Osteoblast (primary cell): ENCODE data around the gene TBX10. TPM values are rescaled to one million over a fixed set of nuclear protein-coding genes. Genes with fewer than 3 reads are reported as not detected.
"Not testable (repeated sequence)": the region's sequence is repeated elsewhere in the genome, so short reads cannot be mapped to it uniquely, and the experiment has no call there.

Source experiments
- DNase-seq: peaks from one replicate; pipeline ENCODE4 v3.0.0; 2011; ENCODE audit warnings: low spot score, mixed read lengths; ENCODE audit not compliant: insufficient read length; ENCODE audit errors: missing footprints
- H2AFZ ChIP-seq: 2 replicates; pipeline ENCODE4 v1.6.0; 2011; ENCODE audit warnings: mild to moderate bottlenecking, low read length
- H3K27ac ChIP-seq: 2 replicates; pipeline ENCODE4 v1.5.1; 2011; ENCODE audit warnings: mild to moderate bottlenecking, low read depth, low read length, moderate library complexity
- H3K27me3 ChIP-seq: 2 replicates; pipeline ENCODE4 v1.6.0; 2012; ENCODE audit warnings: mild to moderate bottlenecking, control low read depth, inconsistent platforms, low read length, moderate library complexity; ENCODE audit not compliant: insufficient read depth
- H3K36me3 ChIP-seq: 2 replicates; pipeline ENCODE4 v1.5.1; 2011; ENCODE audit warnings: mild to moderate bottlenecking, low read length, control low read depth, moderate library complexity; ENCODE audit not compliant: insufficient read depth
- H3K4me1 ChIP-seq: 2 replicates; pipeline ENCODE4 v1.5.1; 2011; ENCODE audit warnings: mild to moderate bottlenecking, low read length, control low read depth, moderate library complexity; ENCODE audit not compliant: insufficient read depth
- H3K4me2 ChIP-seq: 2 replicates; pipeline ENCODE4 v1.6.0; 2011; ENCODE audit warnings: mild to moderate bottlenecking, low read length; ENCODE audit not compliant: insufficient read depth
- H3K4me3 ChIP-seq: fragments of 200-600 bp; sonication (generic); 3 replicates; pipeline ENCODE4 v1.5.1; 2012; ENCODE audit warnings: mild to moderate bottlenecking, low read length, inconsistent platforms; ENCODE audit not compliant: insufficient read depth
- H3K79me2 ChIP-seq: 2 replicates; pipeline ENCODE4 v1.6.0; 2012; ENCODE audit warnings: mild to moderate bottlenecking, low read length, control low read depth, inconsistent platforms; ENCODE audit not compliant: insufficient read depth
- H3K9me3 ChIP-seq: 2 replicates; pipeline ENCODE4 v1.5.1; 2011; ENCODE audit warnings: low read depth, low read length, control low read depth
- H4K20me1 ChIP-seq: 2 replicates; pipeline ENCODE4 v1.6.0; 2012; ENCODE audit warnings: mild to moderate bottlenecking, low read length, control low read depth; ENCODE audit not compliant: insufficient read depth
- CTCF ChIP-seq: IDR thresholded peaks from 2 replicates; pipeline ENCODE4 v1.5.1; 2011; ENCODE audit warnings: mild to moderate bottlenecking, low read depth, low read length, moderate library complexity; ENCODE audit errors: extremely low read depth
- total RNA-seq: library from RNA; depleted of rRNA; stranded (reverse); fragments of >200 nt; gene quantifications from 2 replicates; pipeline ENCODE4 v1.2.3, GENCODE V29; 2012

Gene TBX10
- total RNA-seq, 1 donor, result not detected

- not testable (repeated sequence) for H3K4me3 ChIP-seq, DNase-seq, H3K4me2 ChIP-seq, H3K27ac ChIP-seq, H3K4me1 ChIP-seq, H3K36me3 ChIP-seq, H3K9me3 ChIP-seq, H2AFZ ChIP-seq, H4K20me1 ChIP-seq, H3K79me2 ChIP-seq
- peaks cover 14% of the 10 kb centered on the region for H3K27me3 ChIP-seq
Observed at GRCh38 chr11:67621928-67622327, 17.6 kb downstream of the TBX10 start.

- H3K9me3 ChIP-seq, H3K4me2 ChIP-seq, H4K20me1 ChIP-seq, H3K27ac ChIP-seq, H3K79me2 ChIP-seq, H3K4me3 ChIP-seq, DNase-seq, H3K36me3 ChIP-seq, H2AFZ ChIP-seq, H3K4me1 ChIP-seq: not testable (repeated sequence)
- peaks cover 23% of the 10 kb centered on the region for H3K27me3 ChIP-seq
Observed at GRCh38 chr11:67620621-67621020, 18.9 kb downstream of the TBX10 start.

GRCh38 chr11:67619683-67620618, 19.6 kb downstream of the TBX10 start:
- H3K27ac ChIP-seq, H3K36me3 ChIP-seq: not testable (repeated sequence)

GRCh38 chr11:67618901-67619659, 20.5 kb downstream of the TBX10 start:
- not testable (repeated sequence) for DNase-seq, H3K79me2 ChIP-seq, H3K4me3 ChIP-seq, H3K27ac ChIP-seq, H3K4me2 ChIP-seq, H2AFZ ChIP-seq, H3K4me1 ChIP-seq, H3K36me3 ChIP-seq, H4K20me1 ChIP-seq, H3K9me3 ChIP-seq
- peaks cover 29% of the 10 kb centered on the region for H3K27me3 ChIP-seq

More at GRCh38 chr11:67619683-67620618, 19.6 kb downstream of the TBX10 start:
- not testable (repeated sequence) for DNase-seq, H3K4me1 ChIP-seq, H2AFZ ChIP-seq, H3K79me2 ChIP-seq, H3K4me2 ChIP-seq, H3K4me3 ChIP-seq, H3K9me3 ChIP-seq, H4K20me1 ChIP-seq
- peaks cover 29% of the 10 kb centered on the region for H3K27me3 ChIP-seq

GRCh38 chr11:67617243-67617953, 22.2 kb downstream of the TBX10 start:
- H3K9me3 ChIP-seq, result no peaks in the 10 kb centered on the region
- peaks cover 7% of the 10 kb centered on the region for H3K4me1 ChIP-seq
- no peak overlapping the region for H3K27ac ChIP-seq
- no peak for TF ChIP-seq CTCF
- no peaks in the 10 kb centered on the region for H3K79me2 ChIP-seq
- H4K20me1 ChIP-seq, result no peaks in the 10 kb centered on the region
- DNase-seq, result peak; percentile 62
- H3K27me3 ChIP-seq, result peaks cover 29% of the 10 kb centered on the region
- H3K4me2 ChIP-seq, result no peak overlapping the region
- no peaks in the 10 kb centered on the region for H3K36me3 ChIP-seq
- no peak overlapping the region for H2AFZ ChIP-seq
- no peak overlapping the region for H3K4me3 ChIP-seq
